ENCODE results near the gene ALX4. TPM values are rescaled to one million over a fixed set of nuclear protein-coding genes. Genes with fewer than 3 reads are reported as not detected.

Gene ALX4
- total and polyA plus RNA-seq, 2 donors (not counting 1 experiment from before 2014, with no cell fraction given): not detected

- WGBS (ENCODE audit: insufficient coverage): 69% methylated on average over 10 of the region's 10 CpGs
- Mint-ChIP-seq H3K4me1 (no peaks in the 10 kb centered on the region), H3K27ac (no peak overlapping the region), H3K4me3 (no peak overlapping the region), H3K9me3 (ENCODE audit: insufficient read depth) (no peaks in the 10 kb centered on the region), H3K27me3 (peaks cover 80% of the 10 kb centered on the region)
- H2AFZ ChIP-seq (ENCODE audit: insufficient read depth, low read depth, low read length, poor library complexity, severe bottlenecking): no peak overlapping the region
- no peaks in the 10 kb centered on the region for H3K4me1 ChIP-seq (ENCODE audit: control insufficient read depth in 2 of 2, insufficient read depth in 2 of 2, low read length in 2 of 2)
- no peaks in the 10 kb centered on the region for H3K79me2 ChIP-seq (ENCODE audit: control insufficient read depth, insufficient read depth, low read length)
- ATAC-seq (ENCODE audit: low read depth) (no peak), DNase-seq (no peak)
- H3K27ac ChIP-seq (ENCODE audit: low read length in 2 of 2): no peak overlapping the region
- H3K9me3 ChIP-seq (ENCODE audit: control extremely low read depth in 1 of 3, control insufficient read depth in 2 of 3, insufficient read depth in 1 of 3, low read length in 2 of 3): peaks cover 0 to 4% (median 0%) of the 10 kb centered on the region in 3 donors
- H3K36me3 ChIP-seq (replicated peaks in 1 of 2; ENCODE audit: control extremely low read depth in 1 of 2, control insufficient read depth in 1 of 2, extremely low read depth in 1 of 2, insufficient read depth in 2 of 2, low read length in 1 of 2): no peaks in the 10 kb centered on the region
- ChIA-PET POLR2A (no interaction called here), CTCF (no interaction called here)
- no peak overlapping the region for H3K9ac ChIP-seq (ENCODE audit: low read length)
- intact Hi-C loops (cut with micrococcal nuclease): no loop called here
- no peaks in the 10 kb centered on the region for H4K20me1 ChIP-seq (ENCODE audit: control insufficient read depth, insufficient read depth, low read length, poor library complexity, severe bottlenecking)
- no peak overlapping the region for H3K4me2 ChIP-seq (replicated peaks; ENCODE audit: low read depth, low read length, poor library complexity, severe bottlenecking)
- no peak overlapping the region for H3K4me3 ChIP-seq (ENCODE audit: control extremely low read depth in 1 of 5, extremely low read depth in 1 of 5, insufficient read depth in 1 of 5, low read depth in 2 of 5, low read length in 4 of 5)
- TF ChIP-seq EZH2 (IDR thresholded peaks at IDR 0.05; ENCODE audit: borderline replicate concordance, insufficient read depth, low read depth, low read length, poor library complexity, severe bottlenecking) (no peak), CTCF (IDR thresholded peaks at IDR 0.05) (no peak)
- H3K27me3 ChIP-seq (replicated peaks in 1 of 4; ENCODE audit: control extremely low read depth in 1 of 4, control insufficient read depth in 3 of 4, insufficient read depth in 4 of 4, low read length in 3 of 4): peaks cover 0 to 75% (median 24%) of the 10 kb centered on the region in 4 experiments
These were observed 17.8 kb upstream of the ALX4 start for GRCh38 chr11:44327730-44328129.

GRCh38 chr11:44326615-44327475 lies 16.9 kb upstream of the ALX4 start:
- Histone ChIP-seq H2AFZ (ENCODE audit: insufficient read depth, low read depth, low read length, poor library complexity, severe bottlenecking) (no peak overlapping the region), H3K27me3 (replicated peaks in 1 of 4; ENCODE audit: control extremely low read depth in 1 of 4, control insufficient read depth in 3 of 4, insufficient read depth in 4 of 4, low read length in 3 of 4) (peaks cover 0 to 78% (median 27%) of the 10 kb centered on the region in 4 experiments), H3K9me3 (ENCODE audit: control extremely low read depth in 1 of 3, control insufficient read depth in 2 of 3, insufficient read depth in 1 of 3, low read length in 2 of 3) (peaks cover 0 to 4% (median 0%) of the 10 kb centered on the region in 3 donors), H3K4me1 (ENCODE audit: control insufficient read depth in 2 of 2, insufficient read depth in 2 of 2, low read length in 2 of 2) (no peaks in the 10 kb centered on the region), H3K9ac (ENCODE audit: low read length) (no peak overlapping the region), H3K36me3 (replicated peaks in 1 of 2; ENCODE audit: control extremely low read depth in 1 of 2, control insufficient read depth in 1 of 2, extremely low read depth in 1 of 2, insufficient read depth in 2 of 2, low read length in 1 of 2) (no peaks in the 10 kb centered on the region), H3K79me2 (ENCODE audit: control insufficient read depth, insufficient read depth, low read length) (no peaks in the 10 kb centered on the region), H3K27ac (ENCODE audit: low read length in 2 of 2) (no peak overlapping the region), H4K20me1 (ENCODE audit: control insufficient read depth, insufficient read depth, low read length, poor library complexity, severe bottlenecking) (no peaks in the 10 kb centered on the region), H3K4me2 (replicated peaks; ENCODE audit: low read depth, low read length, poor library complexity, severe bottlenecking) (no peak overlapping the region), H3K4me3 (ENCODE audit: control extremely low read depth in 1 of 5, extremely low read depth in 1 of 5, insufficient read depth in 1 of 5, low read depth in 2 of 5, low read length in 4 of 5) (no peak overlapping the region)
- no peaks in the 10 kb centered on the region for H3K9me3 Mint-ChIP-seq (ENCODE audit: insufficient read depth)
- CTCF ChIA-PET: no interaction called here
- POLR2A ChIA-PET: no interaction called here
- H3K27me3 Mint-ChIP-seq: peaks cover 82% of the 10 kb centered on the region
- no peak overlapping the region for H3K27ac Mint-ChIP-seq
- ATAC-seq (ENCODE audit: low read depth): no peak
- H3K4me3 Mint-ChIP-seq: no peak overlapping the region
- intact Hi-C loops (cut with micrococcal nuclease): no loop called here
- WGBS (ENCODE audit: insufficient coverage): 53% methylated on average over 12 of the region's 15 CpGs
- DNase-seq: no peak
- no peaks in the 10 kb centered on the region for H3K4me1 Mint-ChIP-seq
- TF ChIP-seq EZH2 (IDR thresholded peaks at IDR 0.05; ENCODE audit: borderline replicate concordance, insufficient read depth, low read depth, low read length, poor library complexity, severe bottlenecking): no peak
- TF ChIP-seq CTCF (IDR thresholded peaks at IDR 0.05): no peak
